ENCODE data around the gene AFG3L2.
"Not testable (repeated sequence)": the region's sequence is repeated elsewhere in the genome, so short reads cannot be mapped to it uniquely, and the experiment has no call there.

The AFG3L2 gene

GRCh38 chr18:12421732-12422131 lies 44.7 kb upstream of the AFG3L2 start:
- DNase-seq (ENCODE audit: low read depth): peak; percentile 60
- TF ChIP-seq, protein P1, sequence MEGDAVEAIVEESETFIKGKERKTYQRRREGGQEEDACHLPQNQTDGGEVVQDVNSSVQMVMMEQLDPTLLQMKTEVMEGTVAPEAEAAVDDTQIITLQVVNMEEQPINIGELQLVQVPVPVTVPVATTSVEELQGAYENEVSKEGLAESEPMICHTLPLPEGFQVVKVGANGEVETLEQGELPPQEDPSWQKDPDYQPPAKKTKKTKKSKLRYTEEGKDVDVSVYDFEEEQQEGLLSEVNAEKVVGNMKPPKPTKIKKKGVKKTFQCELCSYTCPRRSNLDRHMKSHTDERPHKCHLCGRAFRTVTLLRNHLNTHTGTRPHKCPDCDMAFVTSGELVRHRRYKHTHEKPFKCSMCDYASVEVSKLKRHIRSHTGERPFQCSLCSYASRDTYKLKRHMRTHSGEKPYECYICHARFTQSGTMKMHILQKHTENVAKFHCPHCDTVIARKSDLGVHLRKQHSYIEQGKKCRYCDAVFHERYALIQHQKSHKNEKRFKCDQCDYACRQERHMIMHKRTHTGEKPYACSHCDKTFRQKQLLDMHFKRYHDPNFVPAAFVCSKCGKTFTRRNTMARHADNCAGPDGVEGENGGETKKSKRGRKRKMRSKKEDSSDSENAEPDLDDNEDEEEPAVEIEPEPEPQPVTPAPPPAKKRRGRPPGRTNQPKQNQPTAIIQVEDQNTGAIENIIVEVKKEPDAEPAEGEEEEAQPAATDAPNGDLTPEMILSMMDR (IDR thresholded peaks at IDR 0.05; ENCODE audit: low read depth, low read length): peak; percentile 17
- TF ChIP-seq, protein P2, sequence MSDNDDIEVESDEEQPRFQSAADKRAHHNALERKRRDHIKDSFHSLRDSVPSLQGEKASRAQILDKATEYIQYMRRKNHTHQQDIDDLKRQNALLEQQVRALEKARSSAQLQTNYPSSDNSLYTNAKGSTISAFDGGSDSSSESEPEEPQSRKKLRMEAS (IDR thresholded peaks at IDR 0.05; ENCODE audit: low read depth, low read length): no peak
- TF ChIP-seq MYC (IDR thresholded peaks at IDR 0.05; ENCODE audit: low read depth, low read length): no peak
- H3K4me3 ChIP-seq (ENCODE audit: low read depth, low read length): peak overlapping the region; percentile 59

DNA sequence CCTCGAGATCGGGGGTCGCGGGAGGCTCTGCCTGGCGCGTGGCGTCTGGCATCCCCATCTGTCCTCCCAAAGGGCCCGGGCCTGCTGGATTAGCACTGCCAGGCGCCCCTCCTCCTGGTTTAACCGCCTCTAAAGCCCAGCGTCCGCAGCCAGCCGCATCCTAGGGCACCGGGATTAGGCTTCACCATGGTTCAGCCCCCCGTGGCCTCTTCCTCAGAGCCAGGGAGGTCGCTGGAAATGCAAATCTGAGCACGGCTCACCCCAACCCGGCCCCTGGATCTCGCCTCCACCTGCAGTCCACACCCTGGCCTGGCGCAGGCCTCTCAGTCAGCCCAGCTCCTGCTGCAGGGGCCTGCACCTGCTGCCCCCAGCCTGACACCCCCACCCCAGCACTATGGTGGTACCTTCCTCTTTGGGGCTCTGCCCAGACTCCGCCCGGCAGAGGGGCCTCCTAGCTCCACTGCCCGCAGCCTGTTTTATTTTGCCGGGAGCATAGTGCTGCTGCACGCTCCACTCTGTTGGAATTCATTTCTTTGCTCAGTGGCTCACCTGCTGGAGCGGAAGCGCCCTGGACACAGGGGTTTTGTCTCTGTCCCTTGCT lies 43.9 kb upstream of the AFG3L2 start:
- peak overlapping the region; percentile 59 for H3K4me3 ChIP-seq (ENCODE audit: low read depth, low read length)

GRCh38 chr18:12417687-12418086 lies 40.7 kb upstream of the AFG3L2 start:
- TF ChIP-seq, protein P2 (IDR thresholded peaks at IDR 0.05; ENCODE audit: low read depth, low read length): no peak
- TF ChIP-seq POLR2A (IDR thresholded peaks at IDR 0.05; ENCODE audit: extremely low read depth, insufficient read length): no peak
- TF ChIP-seq MYC (IDR thresholded peaks at IDR 0.05; ENCODE audit: low read depth, low read length): no peak
- TF ChIP-seq, protein P1 (IDR thresholded peaks at IDR 0.05; ENCODE audit: low read depth, low read length): no peak
- DNase-seq (ENCODE audit: low read depth): no peak
- no peak overlapping the region for H3K4me3 ChIP-seq (ENCODE audit: low read depth, low read length)

More for the DNA sequence above, 43.9 kb upstream of the AFG3L2 start:
- peak; percentile 88 for DNase-seq (ENCODE audit: low read depth)
- TF ChIP-seq, protein P1 (IDR thresholded peaks at IDR 0.05; ENCODE audit: low read depth, low read length): no peak
- TF ChIP-seq, protein P2 (IDR thresholded peaks at IDR 0.05; ENCODE audit: low read depth, low read length): no peak
- TF ChIP-seq MYC (IDR thresholded peaks at IDR 0.05; ENCODE audit: low read depth, low read length) (no peak), POLR2A (IDR thresholded peaks at IDR 0.05; ENCODE audit: extremely low read depth, insufficient read length) (no peak)

DNA sequence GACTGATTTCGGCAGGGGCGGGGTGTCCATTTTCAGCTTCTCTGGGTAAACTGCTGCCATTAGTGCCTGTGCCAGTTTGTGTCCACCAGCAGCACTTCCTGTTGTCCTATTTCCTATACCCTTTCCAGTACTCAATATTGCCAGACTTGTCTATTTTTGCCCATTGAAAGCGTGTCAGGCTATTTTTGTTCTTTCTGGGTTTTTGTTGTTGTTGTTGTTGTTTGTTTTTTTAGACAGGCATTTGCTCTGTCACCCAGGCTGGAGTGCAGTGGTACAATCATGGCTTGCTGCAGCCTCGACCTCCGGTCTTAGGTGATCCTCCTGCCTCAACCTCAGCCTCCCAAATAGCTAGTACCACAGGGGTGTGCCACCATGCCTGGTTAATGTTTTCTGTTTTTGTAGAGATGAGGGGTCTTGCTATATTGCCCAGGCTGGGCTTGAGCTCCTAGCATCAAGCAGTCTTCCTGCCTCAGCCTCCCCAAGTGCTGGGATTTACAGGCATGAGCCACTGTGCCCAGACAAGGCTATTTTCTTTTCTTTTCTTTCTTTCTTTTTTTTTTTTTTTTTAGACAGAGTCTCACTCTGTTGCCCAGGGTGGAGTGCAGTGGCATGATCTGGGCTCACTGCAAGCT lies 39.2 kb upstream of the AFG3L2 start:
- TF ChIP-seq MYC (IDR thresholded peaks at IDR 0.05; ENCODE audit: low read depth, low read length): no peak
- TF ChIP-seq, protein P2 (IDR thresholded peaks at IDR 0.05; ENCODE audit: low read depth, low read length): no peak
- no peak overlapping the region for H3K4me3 ChIP-seq (ENCODE audit: low read depth, low read length)
- DNase-seq (ENCODE audit: low read depth): no peak

DNA sequence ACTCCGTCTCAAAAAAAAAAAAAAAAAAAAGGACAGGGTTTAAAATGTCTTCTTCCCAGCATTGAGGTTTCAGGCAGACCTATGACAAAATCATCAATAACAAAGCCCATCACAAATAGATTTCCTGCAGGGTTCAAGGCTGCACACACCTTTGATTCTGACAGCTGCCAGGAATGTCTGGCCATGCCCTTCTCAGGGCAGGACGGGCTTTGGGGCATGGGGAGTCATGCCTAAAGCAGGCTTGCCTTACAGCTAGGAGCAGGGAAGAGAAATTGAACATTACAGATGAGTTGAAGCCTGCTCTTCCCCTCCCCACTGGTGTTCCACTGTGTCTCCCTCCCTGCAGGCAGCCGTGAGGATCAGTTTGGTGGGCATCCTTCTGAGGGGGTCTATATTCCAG lies 34.4 kb upstream of the AFG3L2 start:
- H3K4me3 ChIP-seq (ENCODE audit: low read depth, low read length): no peak overlapping the region
- TF ChIP-seq POLR2A (IDR thresholded peaks at IDR 0.05; ENCODE audit: extremely low read depth, insufficient read length) (no peak), MYC (IDR thresholded peaks at IDR 0.05; ENCODE audit: low read depth, low read length) (no peak)
- TF ChIP-seq, protein P1 (IDR thresholded peaks at IDR 0.05; ENCODE audit: low read depth, low read length): no peak
- TF ChIP-seq, protein P2 (IDR thresholded peaks at IDR 0.05; ENCODE audit: low read depth, low read length): no peak
- DNase-seq (ENCODE audit: low read depth): no peak

- H3K4me3 ChIP-seq (ENCODE audit: low read depth, low read length): not testable (repeated sequence)
- DNase-seq (ENCODE audit: low read depth): peak; percentile 61
Measured at GRCh38 chr18:12410747-12411146, 33.7 kb upstream of the AFG3L2 start.

Data from NB4 (cell line).